ENCODE results near the gene C20orf173. TPM values are rescaled to one million over a fixed set of nuclear protein-coding genes. Genes with fewer than 3 reads are reported as not detected.
"Not testable (repeated sequence)": the region's sequence is repeated elsewhere in the genome, so short reads cannot be mapped to it uniquely, and the experiment has no call there.

Gene C20orf173
- polyA plus RNA-seq, 4 donors, result not detected

DNA sequence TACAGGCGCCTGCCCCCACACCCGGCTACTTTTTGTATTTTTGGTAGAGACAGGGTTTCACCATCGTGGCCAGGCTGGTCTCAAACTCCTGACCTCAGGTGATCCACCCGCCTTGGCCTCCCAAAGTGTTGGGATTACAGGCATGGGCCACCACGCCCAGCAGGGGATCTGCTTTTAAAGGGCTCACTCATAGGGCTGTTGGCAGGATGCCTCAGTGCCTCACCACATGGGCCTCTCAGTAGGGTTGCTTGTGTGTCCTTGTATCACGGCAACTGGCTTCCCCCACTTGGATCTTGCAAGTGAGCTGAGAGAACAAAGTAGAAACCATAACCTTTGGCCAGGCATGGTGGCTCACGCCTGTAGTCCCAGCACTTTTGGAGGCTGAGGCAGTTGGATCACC lies 15.5 kb upstream of the C20orf173 start:
- not testable (repeated sequence) for DNase-seq; H3K4me3 ChIP-seq (ENCODE audit: low read depth in 1 of 3, low read length in 3 of 3); H3K27me3 ChIP-seq (ENCODE audit: control insufficient read depth in 3 of 3, insufficient read depth in 3 of 3, low read length in 3 of 3); FAIRE-seq; H3K27ac ChIP-seq (ENCODE audit: low read depth in 1 of 3, low read length in 2 of 3); H3K9me3 ChIP-seq (ENCODE audit: control insufficient read depth in 2 of 2, insufficient read depth in 1 of 2, low read depth in 1 of 2, low read length in 1 of 2)
- Histone ChIP-seq H3K4me1 (ENCODE audit: control insufficient read depth in 3 of 3, insufficient read depth in 2 of 3, low read depth in 1 of 3, low read length in 2 of 3) (peaks cover 3 to 11% (median 9%) of the 10 kb centered on the region in 3 donors), H3K36me3 (ENCODE audit: control insufficient read depth in 3 of 3, insufficient read depth in 2 of 3, low read depth in 1 of 3, low read length in 3 of 3) (peaks cover 10 to 37% (median 13%) of the 10 kb centered on the region in 3 donors)
- 89 to 95% (median 93%) methylated on average over 7 of the region's 7 CpGs for WGBS, 3 donors

GRCh38 chr20:35544436-35544835 lies 15.0 kb upstream of the C20orf173 start:
- 93 to 97% (median 94%) methylated on average over 15 to 16 of the region's 16 CpGs for WGBS, 3 donors
- H3K36me3 ChIP-seq (ENCODE audit: control insufficient read depth in 3 of 3, insufficient read depth in 2 of 3, low read depth in 1 of 3, low read length in 3 of 3), result peaks cover 10 to 34% (median 13%) of the 10 kb centered on the region in 3 donors
- H3K27me3 ChIP-seq (ENCODE audit: control insufficient read depth in 3 of 3, insufficient read depth in 3 of 3, low read length in 3 of 3), result no peaks in the 10 kb centered on the region
- H3K4me3 ChIP-seq (ENCODE audit: low read depth in 1 of 3, low read length in 3 of 3), result no peak overlapping the region
- no peaks in the 10 kb centered on the region for H3K9me3 ChIP-seq (ENCODE audit: control insufficient read depth in 2 of 2, insufficient read depth in 1 of 2, low read depth in 1 of 2, low read length in 1 of 2)
- H3K27ac ChIP-seq (ENCODE audit: low read depth in 1 of 3, low read length in 2 of 3), result no peak overlapping the region
- DNase-seq (no peak), FAIRE-seq (no peak)
- peaks cover 3 to 11% (median 9%) of the 10 kb centered on the region in 3 donors for H3K4me1 ChIP-seq (ENCODE audit: control insufficient read depth in 3 of 3, insufficient read depth in 2 of 3, low read depth in 1 of 3, low read length in 2 of 3)

- FAIRE-seq, result no peak
- Histone ChIP-seq H3K36me3 (ENCODE audit: control insufficient read depth in 3 of 3, insufficient read depth in 2 of 3, low read depth in 1 of 3, low read length in 3 of 3) (peaks cover 4 to 20% (median 8%) of the 10 kb centered on the region in 3 donors), H3K9me3 (ENCODE audit: control insufficient read depth in 2 of 2, insufficient read depth in 1 of 2, low read depth in 1 of 2, low read length in 1 of 2) (no peaks in the 10 kb centered on the region), H3K4me3 (ENCODE audit: low read depth in 1 of 3, low read length in 3 of 3) (no peak overlapping the region), H3K4me1 (ENCODE audit: control insufficient read depth in 3 of 3, insufficient read depth in 2 of 3, low read depth in 1 of 3, low read length in 2 of 3) (peaks cover 3 to 11% (median 9%) of the 10 kb centered on the region in 3 donors), H3K27ac (ENCODE audit: low read depth in 1 of 3, low read length in 2 of 3) (no peak overlapping the region), H3K27me3 (ENCODE audit: control insufficient read depth in 3 of 3, insufficient read depth in 3 of 3, low read length in 3 of 3) (no peaks in the 10 kb centered on the region)
- no peak for DNase-seq
- 84 to 92% (median 91%) methylated on average over 1 of the region's 1 CpG for WGBS, 3 donors
Measured at GRCh38 chr20:35542990-35543389, 13.5 kb upstream of the C20orf173 start.

DNA sequence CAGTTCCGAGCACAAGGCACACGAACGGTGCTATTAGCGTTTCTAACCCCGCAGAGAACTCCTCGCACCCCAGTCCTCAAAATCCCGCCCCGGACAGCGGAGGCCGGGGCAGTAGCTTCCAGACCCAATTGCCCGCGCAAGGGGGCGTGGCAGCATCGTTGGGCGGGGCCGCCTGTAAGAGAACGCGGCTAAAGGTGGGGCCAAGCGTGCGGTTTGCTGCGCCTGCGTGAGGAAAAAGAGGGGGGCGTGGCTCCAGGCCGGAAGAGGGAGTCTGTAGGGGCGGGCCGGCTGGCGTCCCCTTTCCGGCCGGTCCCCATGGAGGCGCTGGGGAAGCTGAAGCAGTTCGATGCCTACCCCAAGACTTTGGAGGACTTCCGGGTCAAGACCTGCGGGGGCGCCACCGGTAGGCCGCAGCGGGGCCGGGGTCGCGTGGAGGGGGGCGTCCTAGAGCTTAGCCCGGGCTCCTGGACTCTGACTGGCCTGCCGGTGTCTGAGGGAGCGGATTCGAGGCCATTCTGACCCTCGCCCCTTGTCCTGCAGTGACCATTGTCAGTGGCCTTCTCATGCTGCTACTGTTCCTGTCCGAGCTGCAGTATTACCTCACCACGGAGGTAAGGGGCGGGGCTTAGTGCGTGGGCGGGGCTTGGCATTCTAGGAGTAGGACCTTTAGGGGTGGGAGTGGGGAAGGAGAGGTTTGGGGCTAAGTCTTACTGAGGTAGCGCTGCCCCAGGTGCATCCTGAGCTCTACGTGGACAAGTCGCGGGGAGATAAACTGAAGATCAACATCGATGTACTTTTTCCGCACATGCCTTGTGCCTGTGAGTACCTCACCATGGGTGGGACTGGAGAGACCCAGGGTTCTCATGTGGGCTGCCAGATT lies 12.6 kb upstream of the C20orf173 start, which contains the start of gene ERGIC3:
TSS of gene ERGIC3 (plus strand) at position 296 of the 880 bp plus-strand sequence. CDS start at position 316, 20 bp downstream.
- no peak for FAIRE-seq

GRCh38 chr20:35541118-35541782 lies 11.8 kb upstream of the C20orf173 start:
- no peak overlapping the region for H3K27ac ChIP-seq (ENCODE audit: low read depth in 1 of 3, low read length in 2 of 3)
- H3K27me3 ChIP-seq (ENCODE audit: control insufficient read depth in 3 of 3, insufficient read depth in 3 of 3, low read length in 3 of 3), result no peaks in the 10 kb centered on the region
- H3K4me1 ChIP-seq (ENCODE audit: control insufficient read depth in 3 of 3, insufficient read depth in 2 of 3, low read depth in 1 of 3, low read length in 2 of 3), result peaks cover 3 to 11% (median 9%) of the 10 kb centered on the region in 3 donors
- peaks cover 0 to 15% (median 0%) of the 10 kb centered on the region in 3 donors for H3K36me3 ChIP-seq (ENCODE audit: control insufficient read depth in 3 of 3, insufficient read depth in 2 of 3, low read depth in 1 of 3, low read length in 3 of 3)
- H3K4me3 ChIP-seq (ENCODE audit: low read depth in 1 of 3, low read length in 3 of 3), result peak overlapping the region in 2 of 3 donors; percentile 88 to 91
- WGBS, 3 donors, result 26 to 34% (median 29%) methylated on average over 13 of the region's 13 CpGs
- no peaks in the 10 kb centered on the region for H3K9me3 ChIP-seq (ENCODE audit: control insufficient read depth in 2 of 2, insufficient read depth in 1 of 2, low read depth in 1 of 2, low read length in 1 of 2)
- FAIRE-seq (no peak), DNase-seq (peak; percentile 10 to 11)

More for the DNA sequence above, 12.6 kb upstream of the C20orf173 start, which contains the start of gene ERGIC3:
- Histone ChIP-seq H3K4me3 (ENCODE audit: low read depth in 1 of 3, low read length in 3 of 3) (peak within 1 kb of the TSS; percentile 72 to 91 (median 88)), H3K4me1 (ENCODE audit: control insufficient read depth in 3 of 3, insufficient read depth in 2 of 3, low read depth in 1 of 3, low read length in 2 of 3) (peaks cover 3 to 11% (median 9%) of the 10 kb centered on the region in 3 donors), H3K27me3 (ENCODE audit: control insufficient read depth in 3 of 3, insufficient read depth in 3 of 3, low read length in 3 of 3) (no peaks in the 10 kb centered on the region), H3K9me3 (ENCODE audit: control insufficient read depth in 2 of 2, insufficient read depth in 1 of 2, low read depth in 1 of 2, low read length in 1 of 2) (no peaks in the 10 kb centered on the region), H3K27ac (ENCODE audit: low read depth in 1 of 3, low read length in 2 of 3) (peak within 1 kb of the TSS; percentile 82 to 86 (median 82)), H3K36me3 (ENCODE audit: control insufficient read depth in 3 of 3, insufficient read depth in 2 of 3, low read depth in 1 of 3, low read length in 3 of 3) (peaks cover 0 to 15% (median 0%) of the 10 kb centered on the region in 3 donors)
- DNase-seq, result peak; percentile 96 to 99
- 4 to 10% (median 5%) methylated on average over 47 to 57 of the region's 57 CpGs for WGBS, 3 donors

DNA sequence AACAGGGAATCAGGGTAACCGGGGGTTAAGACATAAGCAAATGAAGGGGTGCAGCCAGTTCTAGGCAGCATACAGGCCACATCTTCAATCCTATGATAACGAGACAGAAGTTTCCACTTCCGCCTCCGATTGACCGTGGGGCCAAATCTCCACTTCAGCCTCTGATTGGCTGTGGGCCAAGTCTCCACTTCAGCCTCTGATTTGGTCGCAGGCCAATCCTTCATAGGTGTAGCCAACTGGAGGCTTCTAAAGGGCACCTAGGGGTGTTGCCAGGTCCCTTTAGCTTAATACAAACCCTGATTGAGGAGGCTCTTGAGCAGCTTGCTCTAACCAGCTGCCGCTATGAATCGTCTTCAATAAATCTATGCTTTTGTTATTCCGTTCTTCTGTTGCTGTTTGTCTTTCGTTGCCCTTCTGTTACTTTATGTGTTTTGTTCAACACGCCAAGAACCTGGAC lies 10.3 kb upstream of the C20orf173 start:
- peak overlapping the region in 1 of 3 donors; percentile 33 for H3K27ac ChIP-seq (ENCODE audit: low read depth in 1 of 3, low read length in 2 of 3)
- no peaks in the 10 kb centered on the region for H3K27me3 ChIP-seq (ENCODE audit: control insufficient read depth in 3 of 3, insufficient read depth in 3 of 3, low read length in 3 of 3)
- DNase-seq, result peak; percentile 88 to 90
- peaks cover 3 to 11% (median 9%) of the 10 kb centered on the region in 3 donors for H3K4me1 ChIP-seq (ENCODE audit: control insufficient read depth in 3 of 3, insufficient read depth in 2 of 3, low read depth in 1 of 3, low read length in 2 of 3)
- 37 to 42% (median 41%) methylated on average over 11 of the region's 11 CpGs for WGBS, 3 donors
- peak overlapping the region in 1 of 3 donors; percentile 28 for H3K4me3 ChIP-seq (ENCODE audit: low read depth in 1 of 3, low read length in 3 of 3)
- H3K9me3 ChIP-seq (ENCODE audit: control insufficient read depth in 2 of 2, insufficient read depth in 1 of 2, low read depth in 1 of 2, low read length in 1 of 2), result no peaks in the 10 kb centered on the region
- FAIRE-seq, result no peak
- H3K36me3 ChIP-seq (ENCODE audit: control insufficient read depth in 3 of 3, insufficient read depth in 2 of 3, low read depth in 1 of 3, low read length in 3 of 3), result peaks cover 0 to 11% (median 0%) of the 10 kb centered on the region in 3 donors

DNA sequence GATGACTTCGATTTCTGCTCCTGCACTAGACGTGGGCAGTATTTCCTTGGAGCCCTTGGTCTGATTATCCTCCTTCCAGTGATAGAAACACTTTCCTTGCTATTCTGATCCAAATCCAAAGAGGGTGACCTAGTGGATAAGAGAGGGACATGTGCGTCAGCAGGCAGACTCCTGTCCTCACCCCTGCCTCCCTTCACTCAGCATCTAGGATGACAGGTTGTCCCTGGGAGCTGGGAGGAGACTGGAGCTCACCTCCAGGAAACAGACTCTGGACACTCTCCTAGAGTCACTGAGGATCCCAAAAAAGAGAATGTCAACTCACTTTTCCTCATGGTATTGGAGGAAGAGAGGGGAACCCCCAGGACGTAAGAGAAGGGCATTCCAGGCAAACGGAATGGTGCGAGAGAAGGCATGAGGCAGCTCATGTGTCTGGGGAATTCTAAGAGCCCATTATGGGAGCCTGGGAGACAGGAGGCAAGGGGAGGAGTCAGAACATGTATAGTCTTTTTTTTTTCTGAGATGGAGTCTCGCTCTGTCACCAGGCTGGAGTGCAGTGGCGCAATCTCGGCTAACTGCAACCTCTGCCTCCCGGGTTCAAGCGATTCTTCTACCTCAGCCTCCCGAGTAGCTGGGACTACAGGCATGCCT lies 2.2 kb downstream of the C20orf173 start:
- WGBS, 3 donors, result 86 to 90% (median 89%) methylated on average over 12 of the region's 12 CpGs

GRCh38 chr20:35525639-35526038 lies 3.8 kb downstream of the C20orf173 start:
- FAIRE-seq, result no peak
- H3K4me1 ChIP-seq (ENCODE audit: control insufficient read depth in 3 of 3, insufficient read depth in 2 of 3, low read depth in 1 of 3, low read length in 2 of 3), result no peaks in the 10 kb centered on the region
- H3K9me3 ChIP-seq (ENCODE audit: control insufficient read depth in 2 of 2, insufficient read depth in 1 of 2, low read depth in 1 of 2, low read length in 1 of 2), result peaks cover 0 to 2% of the 10 kb centered on the region in 2 donors
- H3K27ac ChIP-seq (ENCODE audit: low read depth in 1 of 3, low read length in 2 of 3), result no peak overlapping the region
- no peaks in the 10 kb centered on the region for H3K36me3 ChIP-seq (ENCODE audit: control insufficient read depth in 3 of 3, insufficient read depth in 2 of 3, low read depth in 1 of 3, low read length in 3 of 3)
- WGBS, 3 donors, result 91 to 100% (median 93%) methylated on average over 1 of the region's 1 CpG
- no peaks in the 10 kb centered on the region for H3K27me3 ChIP-seq (ENCODE audit: control insufficient read depth in 3 of 3, insufficient read depth in 3 of 3, low read length in 3 of 3)
- no peak for DNase-seq
- no peak overlapping the region for H3K4me3 ChIP-seq (ENCODE audit: low read depth in 1 of 3, low read length in 3 of 3)

More for the DNA sequence above, 2.2 kb downstream of the C20orf173 start:
- DNase-seq (no peak), FAIRE-seq (no peak)
- Histone ChIP-seq H3K36me3 (ENCODE audit: control insufficient read depth in 3 of 3, insufficient read depth in 2 of 3, low read depth in 1 of 3, low read length in 3 of 3) (no peaks in the 10 kb centered on the region), H3K4me3 (ENCODE audit: low read depth in 1 of 3, low read length in 3 of 3) (no peak overlapping the region), H3K9me3 (ENCODE audit: control insufficient read depth in 2 of 2, insufficient read depth in 1 of 2, low read depth in 1 of 2, low read length in 1 of 2) (peaks cover 0 to 2% of the 10 kb centered on the region in 2 donors), H3K27me3 (ENCODE audit: control insufficient read depth in 3 of 3, insufficient read depth in 3 of 3, low read length in 3 of 3) (no peaks in the 10 kb centered on the region), H3K4me1 (ENCODE audit: control insufficient read depth in 3 of 3, insufficient read depth in 2 of 3, low read depth in 1 of 3, low read length in 2 of 3) (no peaks in the 10 kb centered on the region), H3K27ac (ENCODE audit: low read depth in 1 of 3, low read length in 2 of 3) (no peak overlapping the region)

Data from small intestine (tissue), 7 donors.